HL-60/S4 (cell line): ENCODE data around the gene C16orf74.

Experiments used
- in situ Hi-C: fragments of 300-500 bp; cut with MboI; formaldehyde crosslinking; loops from 2 replicates; pipeline ENCODE4 v1.14.3; 2022; ENCODE audit warnings: low sequenced_read_pairs

Gene C16orf74

DNA sequence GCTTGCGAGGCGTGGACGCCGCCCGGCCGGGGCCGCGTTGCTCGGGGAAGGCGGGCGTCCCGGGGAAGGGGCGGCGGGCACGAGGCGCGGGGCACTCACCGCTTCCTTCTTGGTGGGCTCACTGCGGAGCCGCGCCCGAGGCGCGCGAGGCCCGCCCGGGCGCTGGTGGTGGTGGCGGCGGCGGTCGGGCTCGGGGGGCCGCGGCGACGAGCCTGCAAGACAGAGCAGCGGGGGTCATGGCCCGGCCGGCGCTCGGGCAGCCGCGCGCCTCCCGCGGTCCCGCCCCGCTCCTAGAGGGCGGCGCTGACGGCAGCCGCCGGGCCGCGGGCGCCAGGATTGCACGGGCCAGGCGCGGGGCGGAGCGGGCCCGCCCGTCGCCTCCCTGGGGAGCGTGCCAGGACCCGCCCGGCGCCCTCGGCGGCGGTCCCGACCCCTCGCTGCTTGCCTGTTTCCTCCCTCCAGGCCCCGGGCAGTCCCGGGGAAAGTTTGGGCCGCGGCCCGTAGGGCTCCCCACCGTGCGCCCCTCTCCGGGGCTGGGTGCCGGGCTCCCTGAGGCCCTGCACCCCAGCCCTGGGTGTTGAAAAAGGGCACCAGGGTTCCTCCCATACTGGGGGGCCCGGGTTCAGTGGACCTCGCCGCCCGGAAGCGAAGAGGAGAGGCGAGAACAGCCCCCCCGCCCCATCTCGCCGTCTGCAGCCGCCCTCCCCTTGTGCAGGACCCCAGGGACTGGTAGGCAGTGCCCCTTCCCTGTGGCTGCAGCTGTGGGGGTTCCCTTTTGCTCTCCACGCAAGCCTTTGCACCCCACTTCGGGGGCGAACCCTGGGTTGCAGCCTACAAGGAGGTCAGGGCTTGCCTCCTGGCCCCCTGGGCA lies at the start of gene C16orf74:
C16orf74 (minus strand) TSS at position 270 of the 871 bp plus-strand sequence. CDS start 15,879 bp downstream, outside the sequence.
- in situ Hi-C loops = no loop called here

DNA sequence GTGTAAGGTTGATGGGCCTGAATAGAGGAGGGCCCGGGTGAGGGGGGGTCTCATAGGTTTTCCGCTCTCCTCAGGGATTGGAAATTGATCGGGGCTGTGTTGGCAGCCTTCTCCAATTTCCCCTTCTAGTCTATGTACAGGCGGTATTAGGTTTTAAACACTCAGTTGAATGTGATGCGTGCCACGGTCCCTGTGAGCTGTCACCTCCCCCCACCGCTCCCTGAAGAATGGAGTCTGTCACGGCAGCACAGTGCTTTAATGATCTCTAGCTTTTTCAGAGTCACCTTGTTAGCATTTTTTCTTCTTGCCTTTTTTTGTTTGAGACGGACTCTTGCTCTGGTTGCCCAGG lies 49.4 kb upstream of the C16orf74 start:
- in situ Hi-C loops = loop anchor here (25.0 kb wide), 1 partner anchor 712 kb away; the partner anchor contains the start of gene FOXF1

DNA sequence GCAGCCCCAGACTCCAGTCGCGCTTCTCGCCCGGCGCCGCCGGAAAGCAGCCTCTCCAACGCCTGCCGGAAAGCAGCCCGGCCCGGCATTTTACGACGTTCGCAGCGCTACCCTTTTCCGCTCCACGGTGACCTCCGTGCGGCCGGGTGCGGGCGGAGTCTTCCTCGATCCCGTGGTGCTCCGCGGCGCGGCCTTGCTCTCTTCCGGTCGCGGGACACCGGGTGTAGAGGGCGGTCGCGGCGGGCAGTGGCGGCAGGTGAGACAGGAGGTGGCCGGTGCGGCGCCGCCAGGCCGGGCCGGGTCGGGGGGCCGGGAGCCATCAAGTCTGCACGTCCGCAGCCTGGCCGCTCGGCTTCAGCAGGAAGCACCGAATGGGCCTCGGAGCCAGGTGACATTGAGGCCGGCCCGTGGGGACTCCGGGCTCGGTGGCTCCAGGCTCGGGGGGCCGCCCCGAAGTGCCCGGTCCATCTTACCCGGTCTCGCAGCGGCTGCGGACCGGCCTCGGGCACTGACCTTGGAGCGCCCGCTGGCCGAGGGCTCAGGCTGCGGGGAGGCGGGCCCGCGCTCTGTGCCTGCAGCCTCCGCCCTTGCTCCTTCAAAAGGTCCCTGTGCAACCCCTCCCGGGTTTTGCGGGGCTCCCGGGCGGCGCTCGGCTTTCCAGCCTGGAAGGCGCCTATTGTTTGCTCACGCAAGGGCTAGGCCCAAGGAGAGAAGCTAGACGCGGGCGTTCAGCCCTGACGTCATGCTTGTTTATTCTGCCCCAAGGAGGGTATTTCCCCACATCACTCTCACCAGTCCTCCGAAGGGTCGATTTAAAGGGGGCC lies 48.8 kb upstream of the C16orf74 start, which contains the start of the genes COX4I1 and EMC8:
COX4I1 (plus strand) TSS at position 199 of the 824 bp plus-strand sequence. CDS start 1,511 bp downstream, outside the sequence.
EMC8 (minus strand) TSS at position 48 of the 824 bp plus-strand sequence. CDS start 249 bp downstream, outside the sequence.
- in situ Hi-C loops = loop anchor here (25.0 kb wide), 2 partner anchors 112 to 713 kb away; partner anchors contain the start of genes FOXF1 and GINS2

DNA sequence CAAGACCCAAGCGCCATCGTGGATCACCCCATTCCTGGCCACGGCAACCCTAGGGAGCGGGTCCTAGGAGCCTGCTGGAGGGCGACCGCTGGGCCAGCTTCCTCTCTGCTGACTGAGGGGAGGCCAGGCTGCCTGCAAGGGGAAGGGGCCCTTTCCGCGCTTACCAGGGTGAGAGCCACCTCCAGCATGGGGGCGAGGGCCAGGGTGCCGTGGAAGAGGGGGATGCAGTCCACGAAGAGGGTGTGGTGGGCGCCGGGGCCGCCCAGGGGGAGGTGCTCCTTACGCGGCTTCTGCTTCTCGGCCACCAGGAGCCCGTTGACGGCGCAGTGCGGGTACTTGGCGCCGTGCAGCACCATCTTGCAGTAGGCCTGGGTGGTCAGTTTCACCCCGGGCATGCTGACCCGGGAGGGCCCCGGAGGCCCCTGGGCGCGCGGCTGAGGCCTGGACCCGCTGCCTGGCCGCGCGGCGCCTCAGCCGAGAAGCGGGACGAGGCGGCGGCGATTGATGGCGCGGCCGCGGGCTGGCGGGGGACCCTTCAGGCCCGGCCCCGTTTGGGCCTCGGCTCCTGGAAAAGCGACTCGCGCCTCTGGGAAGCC lies 48.1 kb upstream of the C16orf74 start:
- in situ Hi-C loops = loop anchor here (25.0 kb wide), 1 partner anchor 112 kb away; the partner anchor contains the start of gene GINS2

DNA sequence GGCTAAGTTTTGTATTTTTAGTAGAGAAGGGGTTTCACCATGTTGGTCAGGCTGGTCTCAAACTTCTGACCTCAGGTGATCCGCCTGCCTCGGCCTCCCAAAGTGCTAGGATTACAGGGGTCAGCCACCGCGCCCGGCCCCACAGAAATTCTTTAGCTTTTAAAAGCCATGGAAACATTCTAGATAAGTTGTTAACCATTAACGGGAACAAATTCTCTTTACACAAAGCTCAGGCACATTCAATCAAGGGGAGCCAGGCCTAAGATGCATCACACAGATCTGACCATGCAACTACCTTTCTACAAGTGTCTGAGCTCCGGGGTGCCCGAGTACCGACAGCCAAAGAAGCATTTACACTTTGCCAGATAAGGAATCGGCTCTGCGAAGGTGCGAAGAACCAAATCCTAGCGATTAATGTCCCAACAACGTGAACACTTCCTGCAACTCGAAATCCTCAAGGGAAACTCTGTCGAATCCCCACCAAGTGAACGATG lies 47.4 kb upstream of the C16orf74 start:
- in situ Hi-C loops = loop anchor here (25.0 kb wide), 1 partner anchor 111 kb away; the partner anchor contains the start of gene GINS2

DNA sequence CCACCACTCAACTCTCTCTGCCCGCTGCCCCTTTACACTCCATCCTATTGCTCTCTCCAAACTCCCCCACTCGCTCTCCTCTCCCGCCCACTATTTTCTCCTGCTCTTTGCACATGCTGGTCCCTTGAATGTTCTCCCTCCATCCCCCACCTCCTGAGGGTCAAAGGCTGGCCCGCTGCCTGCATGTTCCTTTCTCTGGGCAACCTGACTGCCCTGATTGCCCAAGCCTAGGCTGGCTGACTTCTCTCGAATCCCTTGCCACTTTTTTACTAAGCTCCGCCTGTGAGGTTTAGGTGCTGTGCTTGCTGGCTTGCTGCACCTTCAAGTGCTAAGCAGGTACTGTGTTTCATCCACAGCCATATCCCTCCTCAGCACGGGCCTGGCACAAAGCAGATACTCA lies 45.7 kb upstream of the C16orf74 start:
- in situ Hi-C loops = loop anchor here (25.0 kb wide), 1 partner anchor 109 kb away; the partner anchor contains the start of gene GINS2

DNA sequence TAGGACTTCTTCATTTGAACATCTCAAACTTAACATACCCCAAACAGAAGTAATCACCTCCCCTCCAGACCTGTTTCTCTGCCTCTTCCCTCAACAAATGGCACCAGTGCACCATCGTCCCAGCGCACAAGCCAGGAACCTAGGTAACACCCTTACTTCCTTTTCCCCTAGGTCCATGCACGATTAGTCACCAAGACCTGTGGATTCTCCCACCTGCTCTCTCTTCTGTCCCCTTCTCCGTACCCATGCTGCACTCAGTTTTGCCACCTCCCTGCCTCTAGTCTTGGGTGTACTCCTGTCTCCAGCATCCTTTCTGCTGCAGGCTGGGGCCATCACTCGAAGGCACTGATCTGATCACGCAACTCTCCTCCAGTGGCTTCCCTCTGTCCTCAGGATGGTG lies 45.3 kb upstream of the C16orf74 start:
- in situ Hi-C loops = loop anchor here (25.0 kb wide), 1 partner anchor 109 kb away; the partner anchor contains the start of gene GINS2

DNA sequence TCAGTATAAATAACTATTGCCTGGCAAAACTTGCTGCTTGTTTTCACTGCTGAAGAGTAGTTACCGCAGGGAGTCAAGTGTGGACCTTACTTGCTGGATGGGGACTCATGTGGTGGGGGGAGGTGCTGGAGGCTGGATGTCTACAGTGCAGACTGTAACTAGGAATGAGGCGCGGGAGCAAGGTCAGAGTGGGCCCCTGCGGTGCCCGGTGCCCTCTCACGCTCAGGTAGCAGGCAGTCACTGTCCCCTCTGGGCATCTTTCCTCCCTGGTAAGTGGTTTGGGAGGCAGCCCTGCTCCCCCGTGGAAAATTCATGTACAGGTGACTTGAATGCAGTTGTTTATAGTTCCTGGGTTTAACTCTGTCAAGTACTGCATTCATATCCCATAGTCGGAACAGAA lies 43.8 kb upstream of the C16orf74 start:
- in situ Hi-C loops = loop anchor here (25.0 kb wide), 1 partner anchor 107 kb away; the partner anchor contains the start of gene GINS2

DNA sequence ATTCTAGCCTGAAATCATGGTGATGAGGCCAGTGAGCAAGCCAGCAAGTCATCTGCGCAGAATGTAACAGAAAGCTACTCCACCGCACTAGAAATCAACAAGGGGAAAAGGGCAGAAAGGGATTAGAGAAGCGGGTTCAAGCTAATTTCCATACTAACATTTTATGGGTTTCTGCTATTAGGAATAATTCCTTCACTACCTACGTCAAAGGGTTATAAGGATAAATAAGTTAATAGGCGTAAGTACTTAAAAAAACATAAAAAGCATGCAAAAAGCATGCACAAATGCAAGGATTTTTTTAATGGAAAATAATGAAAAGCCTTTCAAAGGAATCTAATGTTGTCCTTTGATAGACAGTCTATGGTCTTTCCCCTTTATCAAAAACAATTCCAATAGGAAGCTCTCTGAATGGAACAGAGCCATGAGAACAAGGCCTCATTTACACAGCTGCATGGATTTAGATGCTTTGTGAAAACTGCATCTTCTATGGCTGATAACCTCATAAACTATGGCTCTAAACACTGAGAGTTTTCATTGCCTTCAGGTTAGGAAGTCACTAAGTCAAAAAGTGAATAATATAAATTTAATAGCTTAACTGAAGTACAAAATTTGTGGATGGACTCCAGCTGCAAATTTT lies 42.9 kb upstream of the C16orf74 start:
- in situ Hi-C loops = loop anchor here (25.0 kb wide), 1 partner anchor 106 kb away; the partner anchor contains the start of gene GINS2

DNA sequence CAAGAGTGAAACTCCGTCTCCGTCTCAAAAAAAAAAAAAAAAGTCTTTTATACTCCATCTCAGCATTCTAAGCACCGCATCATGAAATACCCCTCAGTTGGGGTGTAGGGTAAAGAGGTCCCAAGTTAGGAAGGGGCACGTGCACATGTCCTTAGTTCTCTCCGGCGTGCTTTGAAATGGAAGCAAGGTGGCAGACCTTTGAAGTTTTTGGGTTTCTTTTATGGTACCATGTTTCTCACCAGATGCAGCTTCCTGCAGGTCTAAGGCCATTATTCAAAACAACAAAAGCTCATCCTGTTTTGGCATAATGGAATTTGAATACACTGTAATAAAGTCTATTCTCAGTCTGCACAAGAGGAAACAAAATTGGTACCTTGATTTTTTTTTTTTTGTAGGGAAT lies 38.9 kb upstream of the C16orf74 start:
- in situ Hi-C loops = loop anchor here (25.0 kb wide), 1 partner anchor 102 kb away; the partner anchor contains the start of gene GINS2

DNA sequence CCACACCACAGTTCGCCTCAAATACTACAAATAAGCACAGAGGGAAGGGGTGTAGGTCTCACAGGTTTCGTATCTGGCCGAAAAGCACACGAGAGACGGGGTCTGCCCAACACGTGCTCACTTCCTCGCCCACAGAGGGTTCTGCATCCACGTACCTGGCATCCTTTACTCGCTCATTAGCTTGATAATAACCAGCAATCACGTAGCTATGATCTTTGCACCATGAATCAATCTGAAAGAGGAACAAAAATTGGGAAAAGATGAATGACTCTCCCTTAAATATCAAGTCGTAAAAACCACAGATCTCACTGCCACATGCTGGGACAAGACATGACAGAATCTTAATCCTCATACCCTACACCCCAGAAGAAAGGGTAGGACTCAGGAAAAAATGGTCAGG lies 37.9 kb upstream of the C16orf74 start:
- in situ Hi-C loops = loop anchor here (25.0 kb wide), 1 partner anchor 102 kb away; the partner anchor contains the start of gene GINS2

DNA sequence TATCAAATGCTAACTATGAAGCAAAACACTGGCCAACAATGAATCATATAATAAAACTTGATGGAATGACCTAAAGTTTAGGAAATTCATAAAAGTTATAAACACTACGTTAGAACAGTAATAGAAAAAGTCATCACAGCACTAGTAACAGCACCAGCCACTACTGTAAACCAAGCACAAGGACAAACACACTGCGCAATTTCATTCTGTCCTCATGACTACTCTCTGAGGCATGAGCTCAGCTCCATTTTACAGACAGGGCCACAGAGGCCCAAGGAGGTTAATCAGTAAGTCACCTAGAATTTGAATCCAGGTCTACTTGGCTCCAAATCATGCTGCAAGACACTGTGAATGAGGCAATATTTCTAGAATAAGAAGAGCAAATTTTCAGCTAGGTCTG lies 35.0 kb upstream of the C16orf74 start:
- in situ Hi-C loops = loop anchor here (25.0 kb wide), 1 partner anchor 99 kb away; the partner anchor contains the start of gene GINS2

DNA sequence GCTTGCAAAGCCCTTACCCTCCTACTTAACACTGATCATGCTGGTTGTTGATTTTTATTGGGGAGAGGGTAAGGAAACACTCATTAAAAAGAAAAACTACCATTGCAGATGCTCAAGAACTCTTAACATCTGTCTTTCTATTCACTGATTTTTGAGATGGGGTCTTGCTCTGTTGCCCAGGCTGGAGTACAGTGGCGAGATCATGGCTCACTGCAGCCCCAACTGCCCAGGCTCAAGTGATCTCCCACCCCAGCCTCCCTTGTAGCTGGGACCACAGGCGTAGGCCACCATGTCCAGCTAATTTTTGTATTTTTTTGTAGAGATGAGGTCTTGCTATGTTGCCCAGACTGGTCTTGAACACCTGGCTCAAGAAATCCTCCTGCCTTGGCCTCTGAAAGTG lies 33.9 kb upstream of the C16orf74 start:
- in situ Hi-C loops = loop anchor here (25.0 kb wide), 1 partner anchor 98 kb away; the partner anchor contains the start of gene GINS2

DNA sequence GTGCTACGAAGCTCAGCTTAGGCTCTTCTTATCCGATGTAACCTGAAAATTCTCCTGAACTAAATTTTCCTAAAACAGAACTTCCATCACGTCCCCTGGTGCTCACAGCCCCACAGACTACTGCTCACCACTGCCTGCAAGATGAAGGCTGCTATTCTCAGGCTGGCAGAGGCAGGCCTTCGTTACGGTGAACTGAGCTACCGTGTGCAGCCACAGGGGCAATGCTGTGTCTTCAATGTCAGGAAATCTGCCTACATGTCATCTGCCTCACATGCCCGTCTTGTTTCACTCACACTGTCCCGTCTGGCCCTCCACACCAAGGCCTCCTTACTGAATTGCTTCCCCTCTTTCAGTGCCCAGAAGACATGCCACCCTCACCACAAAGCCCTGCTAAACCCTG lies 32.5 kb upstream of the C16orf74 start:
- in situ Hi-C loops = loop anchor here (25.0 kb wide), 1 partner anchor 96 kb away; the partner anchor contains the start of gene GINS2

DNA sequence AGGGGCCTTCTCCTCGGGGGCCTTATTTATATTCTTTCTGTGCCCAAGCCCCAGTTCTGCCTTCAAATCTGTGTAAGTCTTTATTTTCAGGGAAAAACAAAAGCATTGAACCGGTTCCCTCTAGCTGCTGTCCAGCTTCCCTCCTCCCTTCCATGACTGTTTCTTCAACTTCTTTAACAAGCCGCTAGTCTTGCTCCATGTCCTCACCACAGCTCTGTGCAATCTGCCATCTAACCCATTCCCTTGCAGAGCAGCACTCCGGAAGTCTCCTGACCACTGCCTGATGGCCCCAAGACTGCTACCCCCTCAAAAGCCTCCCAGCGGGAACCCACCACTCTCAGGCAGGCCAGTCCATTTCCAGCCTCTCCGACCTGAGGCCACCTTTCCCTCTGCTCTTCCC lies 31.6 kb upstream of the C16orf74 start:
- in situ Hi-C loops = loop anchor here (25.0 kb wide), 1 partner anchor 95 kb away; the partner anchor contains the start of gene GINS2

DNA sequence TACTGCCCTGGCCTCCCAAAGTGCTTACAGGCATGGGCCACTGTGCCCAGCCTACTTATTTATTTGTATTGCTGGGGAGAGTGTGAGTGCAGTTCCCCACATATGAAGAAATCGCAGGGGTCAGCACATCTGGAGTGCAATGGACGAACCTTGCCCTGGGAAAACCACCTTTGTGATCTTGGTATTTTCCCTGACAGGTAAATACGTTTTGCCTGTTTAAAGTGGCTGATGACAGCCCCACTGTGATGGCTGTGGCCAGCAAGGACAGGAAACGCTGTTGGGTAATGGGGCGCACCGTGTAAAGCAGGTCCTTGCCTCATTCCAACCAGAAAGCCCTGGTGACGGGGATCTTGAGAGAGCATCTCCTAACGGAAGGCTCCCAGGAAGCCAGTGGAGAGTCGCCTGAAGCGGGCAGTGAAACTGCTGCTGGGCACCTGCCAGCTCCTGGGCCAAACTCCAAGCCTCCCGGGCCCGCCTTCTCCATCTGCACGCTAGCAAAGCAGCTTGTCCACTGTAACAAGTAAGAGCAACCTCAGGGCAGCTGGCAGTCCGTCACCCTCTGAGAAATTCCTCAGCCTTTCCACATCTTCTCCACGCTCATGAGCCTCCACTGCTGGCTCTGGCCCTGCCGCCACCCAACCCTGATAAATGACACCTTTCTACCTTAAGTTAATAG lies 30.9 kb upstream of the C16orf74 start:
- in situ Hi-C loops = loop anchor here (25.0 kb wide), 1 partner anchor 95 kb away; the partner anchor contains the start of gene GINS2

DNA sequence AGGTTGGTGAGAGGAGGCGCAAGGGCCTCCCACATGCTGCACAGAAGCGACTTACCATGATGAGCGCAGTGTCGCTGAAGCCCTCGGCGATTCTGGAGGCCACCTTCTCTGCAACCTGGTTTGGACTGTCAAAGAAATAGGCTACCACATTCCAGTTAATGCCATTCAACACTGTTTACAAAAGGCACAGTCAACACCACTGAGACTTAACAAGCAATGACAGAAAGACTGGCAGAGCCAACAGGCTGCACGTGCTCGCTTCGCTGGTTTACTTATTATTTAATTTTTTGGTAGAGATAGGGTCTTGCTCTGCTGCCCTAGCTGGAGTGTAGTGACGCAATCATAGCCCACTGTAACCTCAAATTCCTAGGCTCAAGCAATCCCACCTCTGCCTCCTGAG lies 30.3 kb upstream of the C16orf74 start:
- in situ Hi-C loops = loop anchor here (25.0 kb wide), 1 partner anchor 94 kb away; the partner anchor contains the start of gene GINS2

DNA sequence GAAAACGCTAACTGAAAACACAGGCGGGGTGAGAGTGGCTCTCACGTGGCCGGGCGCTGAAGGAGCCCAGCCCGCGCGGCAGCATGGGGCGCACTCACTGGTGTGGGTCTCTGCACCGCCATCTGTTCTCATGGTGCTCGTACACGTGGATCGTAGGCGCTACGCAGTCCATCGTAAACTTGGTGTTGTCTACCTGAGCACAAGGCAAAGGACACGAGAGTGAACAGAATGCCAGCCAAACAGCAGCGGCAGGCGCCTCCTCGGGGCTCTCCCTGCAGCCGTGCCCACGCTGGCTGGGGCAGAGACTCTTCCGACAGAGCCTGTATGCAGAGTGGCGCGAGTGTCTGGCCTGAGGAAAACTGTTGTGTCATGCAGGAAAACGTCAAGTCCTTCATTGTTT lies 29.4 kb upstream of the C16orf74 start:
- in situ Hi-C loops = loop anchor here (25.0 kb wide), 1 partner anchor 93 kb away; the partner anchor contains the start of gene GINS2
